ENCODE measurements around the gene EEF1A2.

The EEF1A2 gene

DNA sequence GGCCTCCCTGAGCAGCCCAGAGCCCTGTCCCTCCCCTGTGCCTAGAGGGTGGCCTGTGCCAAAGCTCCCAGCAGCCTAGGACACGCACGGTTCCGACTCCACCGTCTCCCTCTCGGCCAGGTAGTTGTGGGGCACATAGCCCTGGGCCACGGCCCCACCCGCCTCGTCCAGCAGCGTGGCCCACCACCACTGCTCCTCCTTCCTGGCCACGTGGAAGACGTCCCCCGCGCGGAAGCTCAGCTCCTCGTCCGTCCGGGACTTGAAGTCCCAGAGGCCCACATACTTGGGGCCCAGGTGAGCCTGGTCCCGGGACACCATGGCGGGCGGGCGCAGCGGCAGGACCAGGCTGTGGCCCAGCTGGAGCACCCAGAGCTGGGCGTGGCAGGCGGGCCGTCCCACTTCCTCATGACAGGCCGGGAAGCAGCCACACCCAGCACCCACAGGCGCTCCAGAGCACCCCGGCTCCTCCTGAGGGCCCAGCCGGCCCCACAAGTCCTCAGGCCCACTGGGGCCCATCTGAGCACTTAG, 38.2 kb upstream of the EEF1A2 start, which contains the start of gene PTK6:
Gene PTK6 (minus strand): TSS at position 380 of the 528 bp plus-strand sequence. CDS start 62 bp downstream, at position 318.
- peak in 1 of 2 experiments; percentile 61 for DNase-seq

- DNase-seq = no peak
Observed at GRCh38 chr20:63536241-63536977, 37.5 kb upstream of the EEF1A2 start.

DNA sequence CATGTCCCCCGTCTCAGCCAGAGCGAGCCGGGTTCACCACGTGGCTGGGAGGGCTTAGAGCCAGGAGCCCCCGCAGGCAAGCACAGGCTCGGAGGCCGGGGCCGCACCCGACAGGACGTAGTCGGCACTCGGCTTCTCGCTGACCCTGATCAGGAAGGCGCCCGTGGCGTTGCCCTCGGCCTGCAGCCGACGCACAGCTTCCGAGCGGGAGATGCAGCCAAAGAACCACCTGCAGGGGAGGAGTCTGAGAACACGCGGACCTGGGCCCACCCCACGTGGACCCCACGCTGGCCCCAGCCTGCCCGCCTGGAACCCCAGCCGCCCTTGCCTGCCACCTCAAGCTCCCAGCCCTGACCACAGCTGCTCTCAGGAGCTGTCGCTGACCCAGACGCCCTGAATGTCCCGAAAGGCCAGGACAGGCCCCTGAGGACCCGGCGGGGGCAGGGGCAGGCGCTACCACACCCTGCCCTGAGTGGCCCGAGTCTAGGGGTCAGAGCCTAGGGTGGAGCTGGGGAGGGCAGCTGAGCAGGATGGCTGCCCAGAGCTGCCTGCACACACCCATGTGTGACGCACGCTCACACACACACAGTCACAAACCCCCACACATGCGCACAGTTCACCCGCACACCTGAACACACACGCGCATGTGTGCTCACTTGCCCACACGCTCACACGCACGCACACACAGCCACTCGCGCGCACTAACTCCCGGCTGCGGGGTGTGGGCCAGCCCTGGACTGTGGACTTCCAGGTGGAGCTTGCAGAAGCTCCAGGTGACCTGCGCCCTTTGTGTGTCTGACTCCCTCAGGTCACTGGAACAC, 36.2 kb upstream of the EEF1A2 start:
- peak in 1 of 2 experiments; percentile 50 for DNase-seq

DNA sequence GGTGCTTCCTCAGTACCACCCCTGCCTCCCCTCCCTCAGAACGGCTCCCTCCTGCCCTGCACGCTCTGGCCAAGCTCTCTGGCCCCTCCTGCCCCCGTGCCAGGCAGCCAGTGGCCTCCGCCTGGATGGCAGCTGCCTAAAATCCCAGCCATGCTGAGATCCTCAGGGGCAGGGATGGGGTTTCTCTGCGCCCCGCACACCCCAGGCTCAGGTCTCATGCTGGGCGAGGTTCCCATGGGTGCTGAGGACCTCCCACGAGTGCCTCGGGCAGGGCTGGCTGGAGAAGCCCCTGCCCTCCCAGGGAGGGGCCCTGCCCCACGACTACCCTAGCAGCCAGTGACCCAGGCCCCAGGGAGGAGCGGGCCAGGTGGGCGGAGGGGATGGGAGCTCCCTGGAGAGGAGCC, 35.5 kb upstream of the EEF1A2 start:
- DNase-seq = no peak

DNA sequence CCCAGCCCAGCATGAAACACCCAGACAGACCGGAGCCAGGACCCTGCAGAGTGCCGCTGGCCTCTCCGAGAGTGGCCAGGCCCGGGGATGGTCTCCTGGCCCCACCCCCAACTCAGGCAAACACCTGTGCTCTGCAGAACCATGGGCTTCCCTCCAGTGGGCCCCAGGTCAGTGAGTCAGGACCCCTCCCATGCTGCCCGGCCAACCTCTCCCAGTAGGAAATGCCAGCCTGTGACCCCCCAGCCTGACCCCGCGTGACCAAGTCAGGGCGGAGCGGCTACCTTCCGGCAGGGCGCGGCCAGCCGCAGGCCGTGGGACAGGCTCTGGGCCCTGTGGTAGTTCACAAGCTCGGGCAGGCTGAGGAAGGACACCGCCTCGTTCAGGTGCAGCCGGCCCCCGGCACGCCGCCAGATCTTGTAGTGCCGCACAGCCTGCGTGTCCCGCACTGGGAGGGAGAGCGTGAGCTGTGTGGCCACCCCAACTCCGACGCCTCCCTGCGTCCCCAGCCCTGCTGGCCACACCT, 35.0 kb upstream of the EEF1A2 start:
- no peak for DNase-seq

GRCh38 chr20:63533388-63533787, 34.5 kb upstream of the EEF1A2 start:
- DNase-seq = no peak

GRCh38 chr20:63532449-63532971, 33.6 kb upstream of the EEF1A2 start:
- DNase-seq = no peak

DNA sequence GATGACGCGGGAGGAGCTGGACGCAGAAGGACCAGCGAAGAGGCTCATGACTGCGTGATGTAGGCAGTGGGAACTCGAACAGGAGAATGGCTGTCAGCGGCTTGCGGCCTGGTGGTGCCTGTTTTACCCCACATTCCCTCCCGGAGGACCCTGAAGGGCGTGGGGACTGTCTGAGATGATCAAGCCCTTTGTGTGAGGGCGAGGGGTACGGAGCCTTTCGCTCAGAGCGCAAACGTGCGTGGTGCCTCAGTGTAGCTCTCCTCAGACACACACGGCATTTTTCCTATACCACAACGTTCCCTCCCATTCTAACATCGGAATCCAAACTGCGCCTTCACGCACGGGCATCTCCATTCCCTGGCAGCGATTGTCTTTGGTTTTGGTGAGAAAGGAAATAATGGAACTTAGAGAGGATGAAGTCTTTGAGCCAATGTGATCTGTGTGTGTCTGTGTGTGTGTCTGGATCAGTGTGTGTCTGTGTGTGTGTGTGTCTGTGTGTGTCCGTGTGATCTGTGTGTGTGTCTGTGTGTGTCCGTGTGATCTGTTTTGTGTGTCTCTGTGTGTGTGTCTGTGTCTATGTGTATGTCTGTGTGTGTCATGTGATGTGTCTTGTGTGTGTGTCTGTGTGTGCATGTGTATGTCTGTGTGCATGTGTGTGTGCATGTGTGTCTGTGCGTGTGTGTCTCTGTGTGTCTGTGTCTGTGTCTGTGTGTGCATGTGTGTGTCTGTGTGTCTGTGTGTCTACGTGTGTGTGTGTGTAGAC, 33.0 kb upstream of the EEF1A2 start:
- DNase-seq = no peak

GRCh38 chr20:63530788-63531160, 31.9 kb upstream of the EEF1A2 start:
- no peak for DNase-seq

DNA sequence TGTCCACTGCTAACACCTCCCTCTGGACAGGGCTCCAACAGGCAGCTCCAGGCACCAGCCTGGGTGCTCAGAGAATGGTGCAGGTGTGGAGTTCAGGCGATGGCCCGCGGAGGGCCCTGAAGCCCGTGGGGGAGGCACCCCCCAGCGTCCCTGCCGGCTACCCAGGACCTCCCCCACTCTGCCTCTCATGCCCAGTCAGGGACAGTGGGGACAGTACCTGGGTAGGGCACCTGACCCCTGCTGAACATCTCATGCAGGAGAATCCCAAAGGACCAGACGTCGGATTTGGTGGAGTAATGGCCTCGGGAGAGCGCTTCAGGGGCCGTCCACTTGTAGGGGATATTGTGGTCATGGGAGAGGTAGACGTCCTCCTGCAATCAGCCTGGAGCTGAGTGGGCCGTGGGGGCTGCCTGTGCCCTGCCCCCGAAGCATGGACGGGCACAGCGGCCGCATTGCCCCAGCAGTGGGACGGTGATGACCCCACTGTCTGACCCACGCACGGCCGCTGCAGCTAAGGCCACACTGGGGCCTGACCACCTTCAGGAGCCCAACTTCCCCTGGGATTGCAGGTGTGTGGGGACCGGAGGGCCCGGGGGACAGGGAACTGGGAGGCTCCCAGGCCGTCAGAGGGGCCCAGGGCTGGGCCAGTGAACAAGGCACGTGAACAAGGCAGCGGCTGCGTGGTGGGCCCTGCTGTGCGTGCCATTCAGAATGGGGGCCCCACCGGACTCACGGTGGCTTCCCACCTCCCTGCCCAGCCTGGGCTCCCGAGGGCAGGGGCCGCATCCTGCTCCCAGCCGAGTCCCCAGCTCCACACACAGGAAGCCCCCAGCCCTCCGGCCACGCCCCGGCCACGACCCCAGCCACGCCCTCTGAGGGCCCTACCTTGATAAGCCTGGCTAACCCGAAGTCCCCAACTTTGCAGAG, 31.2 kb upstream of the EEF1A2 start:
- DNase-seq = no peak

DNA sequence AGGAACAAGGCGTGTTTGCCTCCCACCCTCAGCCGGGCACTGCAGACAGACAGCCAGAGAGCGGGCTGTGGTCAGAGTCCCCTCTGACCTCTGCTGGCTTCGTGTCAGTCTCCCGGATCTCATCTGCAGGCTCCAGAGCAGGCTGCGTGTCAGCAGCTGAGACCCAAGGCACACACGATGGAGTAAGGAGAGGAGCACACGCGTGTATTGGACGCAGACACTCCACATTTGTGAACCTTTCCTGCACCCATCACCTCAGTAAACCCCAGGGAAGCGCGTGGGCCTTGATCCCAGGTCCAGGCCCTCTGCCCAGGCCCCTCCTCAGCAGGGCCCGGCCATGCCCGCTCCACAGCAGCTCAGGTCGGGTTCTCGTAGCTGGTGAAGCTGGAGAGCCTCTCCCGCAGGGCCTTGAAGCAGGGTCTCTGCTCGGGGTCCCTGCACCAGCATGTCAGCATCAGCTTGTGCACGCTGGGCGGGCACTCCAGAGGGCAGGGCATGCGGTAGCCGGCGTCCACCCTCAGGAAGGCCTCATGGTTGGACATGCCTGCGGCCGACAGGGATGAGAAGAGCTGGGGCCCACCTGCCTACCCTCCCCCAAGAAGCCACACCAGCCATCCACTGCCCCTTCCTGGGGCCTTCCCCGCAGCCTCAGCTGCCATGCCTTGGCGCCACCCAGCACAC, 30.4 kb upstream of the EEF1A2 start:
- no peak for DNase-seq

DNA sequence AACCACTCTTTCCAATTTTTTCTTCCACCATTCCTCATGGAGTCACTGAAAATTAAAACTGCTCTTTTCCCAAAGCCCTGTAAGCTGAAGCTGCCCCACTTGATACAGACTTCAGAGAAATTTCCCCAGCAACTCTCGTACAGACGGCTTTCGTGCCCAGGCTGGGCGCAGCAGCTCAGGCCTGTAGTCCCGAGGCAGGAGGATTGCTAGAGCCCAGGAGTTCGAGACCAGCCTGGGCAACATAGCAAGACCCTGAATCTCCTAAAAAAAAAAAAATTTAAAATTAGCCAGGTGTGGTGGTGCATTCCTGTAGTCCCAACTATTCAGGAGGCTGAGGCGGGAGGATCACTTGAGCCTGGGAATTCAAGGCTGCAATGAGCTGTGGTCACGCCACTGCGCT, 28.3 kb upstream of the EEF1A2 start:
- DNase-seq = no peak

DNA sequence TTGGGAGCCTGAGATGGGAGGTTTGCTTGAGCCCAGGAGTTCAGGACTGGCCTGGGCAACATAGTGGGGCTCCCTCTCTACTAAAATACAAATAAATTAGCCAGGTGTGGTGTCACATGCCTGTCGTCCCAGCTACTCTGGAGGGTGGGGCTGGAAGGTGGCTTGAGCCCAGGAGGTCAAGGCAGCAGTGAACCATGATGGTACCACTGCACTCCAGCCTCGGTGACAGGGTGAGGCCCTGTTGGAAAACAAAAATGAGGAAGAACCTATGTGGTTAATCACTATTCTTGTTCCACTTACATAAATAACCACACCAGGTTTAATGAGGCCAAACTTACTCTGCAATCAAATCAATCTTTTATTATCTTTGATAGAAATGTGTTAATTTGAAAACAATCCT, 27.1 kb upstream of the EEF1A2 start:
- DNase-seq = no peak

DNA sequence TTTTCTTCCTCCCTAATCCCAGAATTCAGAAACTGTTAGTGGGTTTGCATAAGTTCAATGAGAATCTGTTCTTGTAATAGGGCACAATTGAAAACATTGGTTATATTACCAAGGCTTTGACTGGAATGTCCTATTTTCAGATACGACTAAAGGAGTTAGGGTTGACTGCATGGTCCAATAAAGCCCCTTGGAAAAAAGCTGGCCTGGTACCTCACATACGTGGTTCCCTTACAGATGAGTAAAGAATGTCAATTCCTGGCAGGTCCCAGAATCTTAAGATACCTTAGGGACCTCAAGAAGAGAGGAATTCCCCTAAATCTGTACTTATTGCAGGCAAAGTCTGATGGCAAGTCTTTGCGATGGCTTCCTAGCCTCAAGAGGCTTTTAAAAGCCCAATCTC, 26.3 kb upstream of the EEF1A2 start:
- DNase-seq = no peak

DNA sequence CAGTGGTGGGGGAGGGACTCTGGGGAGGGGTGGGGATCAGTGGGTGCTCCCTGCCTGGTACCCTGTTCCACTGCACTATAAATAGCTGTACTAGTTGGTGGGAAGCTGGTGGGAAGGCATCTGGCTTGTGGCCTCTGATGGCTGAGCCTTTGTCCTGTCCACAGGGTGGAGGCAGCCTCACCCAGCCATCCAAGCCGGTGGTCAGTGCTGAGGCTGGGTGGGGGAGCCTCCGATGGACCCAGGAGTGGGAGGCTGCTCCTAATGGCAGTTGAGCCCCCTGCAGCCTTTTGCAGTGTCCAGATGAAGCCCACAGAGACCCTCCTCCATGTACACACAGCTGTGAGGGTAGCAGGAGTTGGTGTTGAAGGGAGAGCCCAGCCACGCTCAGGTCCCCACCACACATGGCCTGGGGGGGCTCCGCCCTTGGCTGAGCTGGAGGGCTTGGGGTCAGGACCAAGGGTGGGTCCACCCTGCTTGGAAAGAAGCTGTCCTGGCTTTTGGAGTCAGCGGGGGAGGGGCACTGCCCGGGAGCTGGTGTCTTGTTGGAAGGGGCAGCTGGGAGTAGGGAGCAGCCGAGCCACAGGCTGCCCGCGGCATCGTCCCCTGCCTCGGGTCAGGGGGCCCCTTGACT, 24.2 kb upstream of the EEF1A2 start:
- DNase-seq = no peak

- no peak for DNase-seq
Observed at GRCh38 chr20:63522091-63522868, 23.4 kb upstream of the EEF1A2 start.

GRCh38 chr20:63521602-63522001, 22.7 kb upstream of the EEF1A2 start:
- DNase-seq = no peak

GRCh38 chr20:63520934-63521601, 22.2 kb upstream of the EEF1A2 start:
- DNase-seq = peak; percentile 68 to 92

DNA sequence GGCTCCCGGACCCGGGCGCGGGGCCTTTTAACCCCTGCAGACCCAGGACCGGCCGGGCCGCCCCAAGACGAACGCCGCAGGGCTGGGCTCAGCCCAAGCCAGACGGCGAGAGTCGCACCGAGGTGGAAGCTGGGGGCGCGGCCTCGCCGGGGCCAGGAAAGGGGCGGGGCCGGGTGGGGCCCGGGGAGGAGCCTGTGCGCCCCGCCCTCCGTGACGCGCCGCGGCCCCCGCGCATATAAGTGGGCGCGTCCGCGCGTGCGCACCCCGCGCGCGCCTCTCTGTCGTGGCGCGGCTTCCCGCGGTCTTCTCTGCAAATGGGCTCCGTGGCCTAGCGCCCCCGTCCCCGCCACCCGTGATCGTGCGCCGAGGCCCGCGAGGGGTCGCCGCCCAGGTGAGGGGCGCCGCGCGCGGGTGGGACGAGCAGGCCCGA, 21.6 kb upstream of the EEF1A2 start, which contains the start of gene PPDPF:
Gene PPDPF (plus strand): TSS at position 262 of the 430 bp plus-strand sequence. CDS start 544 bp downstream, outside the sequence.
- peak in 1 of 2 experiments; percentile 88 for DNase-seq
